IgD-negative memory B cell (primary cell): ENCODE measurements around the gene MEOX1. TPM values are rescaled to one million over a fixed set of nuclear protein-coding genes. Genes with fewer than 3 reads are reported as not detected.
"Not testable (repeated sequence)": the region's sequence is repeated elsewhere in the genome, so short reads cannot be mapped to it uniquely, and the experiment has no call there.

Experiments
- H3K27ac Mint-ChIP-seq, 3 donors: one replicate each; pipeline ENCODE4 v1.8.0; 2020 to 2022; ENCODE audit warnings: mild to moderate bottlenecking in 3 of 3, mixed read lengths in 3 of 3, moderate library complexity in 1 of 3
- H3K27me3 Mint-ChIP-seq: one replicate; pipeline ENCODE4 v1.8.0; 2021; ENCODE audit warnings: mixed read lengths
- H3K36me3 Mint-ChIP-seq: one replicate; pipeline ENCODE4 v1.8.0; 2020; ENCODE audit warnings: mild to moderate bottlenecking, mixed read lengths
- H3K4me1 Mint-ChIP-seq, 3 donors: one replicate each; pipeline ENCODE4 v1.8.0; 2020 to 2022; ENCODE audit warnings: mixed read lengths in 3 of 3, mild to moderate bottlenecking in 1 of 3
- H3K4me3 Mint-ChIP-seq, 4 donors: one replicate each; pipeline ENCODE4 v1.8.0; 2020 to 2022; ENCODE audit warnings: mild to moderate bottlenecking in 4 of 4, mixed read lengths in 4 of 4, moderate library complexity in 3 of 4
- H3K9me3 Mint-ChIP-seq, 3 donors: one replicate each; pipeline ENCODE4 v1.8.0; 2020 to 2021; ENCODE audit warnings: mixed read lengths in 3 of 3, mild to moderate bottlenecking in 1 of 3
- polyA plus RNA-seq: library from polyadenylated mRNA; unstranded; fragments of 300-500 nt; fragmentation: Illumina TruSeq; gene quantifications from one replicate; pipeline ENCODE4 v1.2.3, GENCODE V29; 2021

The MEOX1 gene
- polyA plus RNA-seq, 1 donor from 2014 or later, result not detected

DNA sequence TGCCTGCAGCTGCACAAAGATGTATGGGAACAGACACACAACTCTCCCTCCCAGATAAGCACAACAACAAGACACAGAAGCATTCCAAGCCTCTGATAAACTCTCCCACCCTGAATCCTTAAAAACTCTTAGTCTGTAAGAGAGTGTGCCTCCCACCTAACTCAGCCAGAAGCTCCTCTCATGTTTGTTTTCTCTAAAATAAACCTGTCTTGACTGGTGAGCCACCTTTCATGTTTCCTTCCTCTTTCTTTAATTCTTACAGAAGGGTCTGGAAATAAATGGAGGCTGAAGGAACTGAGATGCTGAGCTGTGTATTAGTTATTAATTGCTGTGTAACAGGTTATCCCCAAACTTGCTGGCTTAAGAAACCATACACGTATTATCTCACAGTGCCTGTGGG is 57.2 kb downstream of the MEOX1 start:
- no peaks in the 10 kb centered on the region for H3K36me3 Mint-ChIP-seq
- H3K9me3 Mint-ChIP-seq, result peaks cover 0 to 2% (median 0%) of the 10 kb centered on the region in 3 donors
- H3K27ac Mint-ChIP-seq, result no peak overlapping the region

DNA sequence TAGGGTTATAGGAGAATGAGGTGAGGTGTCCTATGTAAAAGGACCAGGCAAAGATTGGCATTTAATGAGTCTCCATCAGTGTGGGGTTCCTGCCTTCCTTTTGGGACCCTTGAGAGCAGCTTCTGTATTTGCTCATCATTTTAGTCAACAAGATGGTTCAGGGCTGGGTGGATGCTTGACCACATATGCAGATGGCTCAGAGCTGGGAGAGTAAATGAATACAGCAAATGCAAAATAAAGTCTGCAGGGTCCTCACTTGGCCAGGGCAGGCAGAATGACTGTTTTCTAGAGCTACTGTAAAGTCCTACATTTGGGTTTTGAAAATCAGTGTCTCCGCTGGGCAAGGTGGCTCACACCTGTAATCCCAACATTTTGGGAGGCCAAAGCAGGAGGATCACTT is 58.4 kb downstream of the MEOX1 start:
- H3K4me1 Mint-ChIP-seq, result peaks cover 0 to 8% (median 7%) of the 10 kb centered on the region in 3 donors
- H3K4me3 Mint-ChIP-seq, result peak overlapping the region in 1 of 4 donors; percentile 27
- no peak overlapping the region for H3K27ac Mint-ChIP-seq
- no peaks in the 10 kb centered on the region for H3K36me3 Mint-ChIP-seq
- no peaks in the 10 kb centered on the region for H3K9me3 Mint-ChIP-seq
- H3K27me3 Mint-ChIP-seq, result peaks cover 6% of the 10 kb centered on the region

More for the DNA sequence above, 57.2 kb downstream of the MEOX1 start:
- peaks cover 0 to 8% (median 8%) of the 10 kb centered on the region in 3 donors for H3K4me1 Mint-ChIP-seq
- peaks cover 5% of the 10 kb centered on the region for H3K27me3 Mint-ChIP-seq
- H3K4me3 Mint-ChIP-seq, result no peak overlapping the region

DNA sequence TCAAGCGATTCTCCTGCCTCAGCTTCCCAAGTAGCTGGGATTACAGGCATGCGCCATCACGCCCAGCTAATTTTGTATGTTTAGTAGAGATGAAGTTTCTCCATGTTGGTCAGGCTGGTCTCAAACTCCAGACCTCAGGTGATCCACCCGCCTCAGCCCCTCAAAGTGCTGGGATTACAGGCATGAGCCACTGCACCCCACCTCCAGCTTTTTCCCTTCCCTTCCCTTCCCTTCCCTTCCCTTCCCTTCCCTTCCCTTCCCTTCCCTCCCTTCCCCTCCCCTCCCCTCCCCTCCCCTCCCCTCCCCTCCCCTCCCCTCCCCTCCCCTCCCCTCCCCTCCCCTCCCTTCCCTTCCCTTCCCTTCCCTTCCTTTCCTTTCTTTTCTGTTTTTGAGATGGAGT is 59.2 kb downstream of the MEOX1 start:
- H3K27ac Mint-ChIP-seq, H3K4me1 Mint-ChIP-seq, H3K27me3 Mint-ChIP-seq, H3K4me3 Mint-ChIP-seq, H3K36me3 Mint-ChIP-seq, H3K9me3 Mint-ChIP-seq: not testable (repeated sequence)

DNA sequence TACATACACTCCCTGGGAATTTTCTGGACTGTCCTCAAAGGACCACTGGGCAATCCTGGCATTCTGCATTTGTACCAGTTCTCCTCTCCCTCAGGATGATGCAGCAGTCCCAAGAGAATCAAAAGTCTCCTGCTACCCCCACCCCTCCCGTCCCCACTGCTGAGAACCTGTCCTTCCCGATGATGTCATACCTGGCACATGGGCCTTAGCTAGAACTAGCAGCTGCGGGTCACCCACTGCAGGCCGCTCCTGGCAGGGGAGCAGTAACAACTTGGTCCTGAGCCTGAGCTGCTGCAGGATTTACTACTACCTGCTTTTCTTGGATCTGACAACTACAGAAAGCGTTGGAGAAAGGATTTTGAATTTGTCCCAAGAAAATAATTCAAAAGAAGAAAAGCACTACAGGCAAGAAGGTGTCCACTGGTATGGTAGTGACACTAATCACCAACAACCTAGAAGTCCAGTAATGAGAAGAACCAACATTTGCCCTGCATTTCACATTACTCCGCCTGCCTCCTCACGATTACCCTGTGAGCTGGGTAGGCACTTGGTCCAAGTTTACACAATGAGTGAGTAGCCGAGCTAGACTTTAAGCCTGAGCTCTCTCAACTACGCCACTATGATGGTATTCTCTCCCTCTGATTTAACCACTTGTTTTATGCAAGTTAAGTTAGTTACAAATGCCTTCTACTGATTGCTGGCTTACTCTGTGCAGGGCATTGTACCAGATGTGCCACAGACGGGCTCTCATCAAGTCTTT is 60.3 kb downstream of the MEOX1 start:
- Mint-ChIP-seq H3K4me1 (peaks cover 0 to 8% (median 7%) of the 10 kb centered on the region in 3 donors), H3K4me3 (no peak overlapping the region), H3K9me3 (no peaks in the 10 kb centered on the region), H3K27me3 (peaks cover 6% of the 10 kb centered on the region), H3K36me3 (no peaks in the 10 kb centered on the region), H3K27ac (no peak overlapping the region)

- Mint-ChIP-seq H3K9me3 (no peaks in the 10 kb centered on the region), H3K27me3 (peaks cover 6% of the 10 kb centered on the region), H3K36me3 (no peaks in the 10 kb centered on the region), H3K4me3 (no peak overlapping the region), H3K27ac (no peak overlapping the region), H3K4me1 (peaks cover 0 to 6% (median 5%) of the 10 kb centered on the region in 3 donors)
Measured at GRCh38 chr17:43599835-43600234, 61.9 kb downstream of the MEOX1 start.

GRCh38 chr17:43599046-43599395 is 62.7 kb downstream of the MEOX1 start:
- Mint-ChIP-seq H3K4me3 (no peak overlapping the region), H3K27me3 (peaks cover 9% of the 10 kb centered on the region), H3K27ac (no peak overlapping the region), H3K9me3 (no peaks in the 10 kb centered on the region), H3K36me3 (no peaks in the 10 kb centered on the region), H3K4me1 (peaks cover 0 to 3% (median 1%) of the 10 kb centered on the region in 3 donors)

GRCh38 chr17:43598357-43599045 is 63.2 kb downstream of the MEOX1 start:
- peaks cover 4 to 5% (median 4%) of the 10 kb centered on the region in 3 donors for H3K4me1 Mint-ChIP-seq
- no peak overlapping the region for H3K27ac Mint-ChIP-seq
- H3K36me3 Mint-ChIP-seq, result no peaks in the 10 kb centered on the region
- H3K9me3 Mint-ChIP-seq, result no peaks in the 10 kb centered on the region
- H3K27me3 Mint-ChIP-seq, result peaks cover 9% of the 10 kb centered on the region
- H3K4me3 Mint-ChIP-seq, result no peak overlapping the region

GRCh38 chr17:43597624-43598356 is 63.9 kb downstream of the MEOX1 start:
- H3K9me3 Mint-ChIP-seq, result no peaks in the 10 kb centered on the region
- H3K4me1 Mint-ChIP-seq, result peaks cover 4 to 5% (median 4%) of the 10 kb centered on the region in 3 donors
- no peaks in the 10 kb centered on the region for H3K36me3 Mint-ChIP-seq
- peaks cover 9% of the 10 kb centered on the region for H3K27me3 Mint-ChIP-seq
- no peak overlapping the region for H3K27ac Mint-ChIP-seq
- H3K4me3 Mint-ChIP-seq, result no peak overlapping the region

- Mint-ChIP-seq H3K27ac (no peak overlapping the region), H3K27me3 (peaks cover 5% of the 10 kb centered on the region), H3K9me3 (no peaks in the 10 kb centered on the region), H3K4me3 (no peak overlapping the region), H3K4me1 (peaks cover 4 to 8% (median 4%) of the 10 kb centered on the region in 3 donors), H3K36me3 (no peaks in the 10 kb centered on the region)
Measured at GRCh38 chr17:43595466-43595865, 66.3 kb downstream of the MEOX1 start.

- no peaks in the 10 kb centered on the region for H3K36me3 Mint-ChIP-seq
Measured at GRCh38 chr17:43591779-43592562, 69.8 kb downstream of the MEOX1 start.

DNA sequence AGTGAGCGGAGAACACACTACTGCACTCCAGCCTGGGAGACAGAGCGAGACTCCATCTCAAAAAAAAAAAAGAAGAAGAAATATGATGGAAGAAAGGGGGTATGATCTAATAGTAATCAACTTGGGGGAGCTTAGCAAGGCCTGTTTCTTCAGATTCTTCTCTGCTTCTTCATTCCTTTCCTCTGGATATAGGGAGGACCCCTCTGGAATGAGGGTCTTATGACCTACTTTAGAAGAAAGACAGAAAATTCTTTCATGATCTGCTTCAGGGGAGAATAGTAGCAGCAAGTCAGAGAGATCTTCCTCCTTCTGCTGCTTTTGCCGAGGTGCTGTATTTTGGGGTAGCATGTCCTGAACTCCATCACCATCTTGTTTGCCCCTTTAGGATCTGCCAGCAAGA is 70.7 kb downstream of the MEOX1 start:
- H3K4me3 Mint-ChIP-seq, result no peak overlapping the region
- peaks cover 0 to 5% (median 0%) of the 10 kb centered on the region in 3 donors for H3K9me3 Mint-ChIP-seq
- peaks cover 4 to 8% (median 5%) of the 10 kb centered on the region in 3 donors for H3K4me1 Mint-ChIP-seq
- no peak overlapping the region for H3K27ac Mint-ChIP-seq
- H3K36me3 Mint-ChIP-seq, result no peaks in the 10 kb centered on the region
- H3K27me3 Mint-ChIP-seq, result peaks cover 3% of the 10 kb centered on the region

More at GRCh38 chr17:43591779-43592562, 69.8 kb downstream of the MEOX1 start:
- H3K27ac Mint-ChIP-seq, result peak overlapping the region in 1 of 3 donors; percentile 87
- peaks cover 3% of the 10 kb centered on the region for H3K27me3 Mint-ChIP-seq
- peaks cover 0 to 5% (median 0%) of the 10 kb centered on the region in 3 donors for H3K9me3 Mint-ChIP-seq
- H3K4me1 Mint-ChIP-seq, result peaks cover 4 to 8% (median 5%) of the 10 kb centered on the region in 3 donors
- H3K4me3 Mint-ChIP-seq, result peak overlapping the region in 1 of 4 donors; percentile 82

Other genes starting within 250 kb of the MEOX1 start
- 30.4 TPM for gene DHX8, start 177.9 kb downstream of the MEOX1 start, polyA plus RNA-seq
- gene ETV4, start 115.6 kb downstream of the MEOX1 start, polyA plus RNA-seq, result not detected
- not detected for gene SOST, start 96.9 kb upstream of the MEOX1 start, polyA plus RNA-seq
- 10.5 TPM for gene DUSP3, start 117.1 kb upstream of the MEOX1 start, polyA plus RNA-seq
- not detected for gene CFAP97D1, start 118.5 kb upstream of the MEOX1 start, polyA plus RNA-seq
- not detected for gene MPP3, start 171.2 kb upstream of the MEOX1 start, polyA plus RNA-seq
- not detected for gene CD300LG, start 185.3 kb upstream of the MEOX1 start, polyA plus RNA-seq
- 0.18 TPM for gene MPP2, start 245.6 kb upstream of the MEOX1 start, polyA plus RNA-seq